Right atrium auricular region (tissue), 2 donors: ENCODE data around the gene RIMKLB. TPM values are rescaled to one million over a fixed set of nuclear protein-coding genes. Genes with fewer than 3 reads are reported as not detected.
"Not testable (repeated sequence)": the region's sequence is repeated elsewhere in the genome, so short reads cannot be mapped to it uniquely, and the experiment has no call there.

Source experiments
- DNase-seq: peaks from one replicate; pipeline ENCODE4 v3.0.0-alpha.2; 2019; ENCODE audit warnings: low spot score
- H3K27ac ChIP-seq, 2 donors: fragments of 200-600 bp; sonication (generic); 1 replicate in 1 of 2; 2 replicates in 1 of 2; pipeline ENCODE4 v1.5.1; 2016 to 2019
- H3K27me3 ChIP-seq, 2 donors: fragments of 200-600 bp; sonication (generic); one replicate each; pipeline versions ENCODE4 v1.5.1 to v1.6.0; 2017 to 2019
- H3K36me3 ChIP-seq: fragments of 200-600 bp; sonication (generic); one replicate; pipeline ENCODE4 v1.5.1; 2016
- H3K4me1 ChIP-seq, 2 donors: fragments of 200-600 bp; sonication (generic); one replicate each; pipeline versions ENCODE4 v1.5.1 to v1.6.0; 2017 to 2019
- H3K4me3 ChIP-seq, 2 donors: fragments of 200-600 bp; sonication (generic); 1 replicate in 1 of 2; 2 replicates in 1 of 2; pipeline ENCODE4 v1.5.1; 2017 to 2019; ENCODE audit warnings: mild to moderate bottlenecking in 1 of 2, moderate library complexity in 1 of 2
- H3K9me3 ChIP-seq, 2 donors: fragments of 200-600 bp; sonication (generic); one replicate each; pipeline ENCODE4 v1.5.1; 2019
- CTCF ChIP-seq, 2 donors: fragments of 200-600 bp; sonication (generic); IDR thresholded peaks; one replicate each; pipeline ENCODE4 v1.5.1; 2019; ENCODE audit warnings: antibody characterized with exemption in 2 of 2
- total RNA-seq, 2 donors: library from RNA; depleted of rRNA; stranded (reverse); fragments of >200 nt; gene quantifications; one replicate each; pipeline ENCODE4 v1.1.0, GENCODE V29; 2016

RIMKLB gene
- total RNA-seq, 2 donors from 2014 or later, result 9.7 to 10.7 TPM

- Histone ChIP-seq H3K36me3 (peaks cover 11% of the 10 kb centered on the region), H3K4me1 (peaks cover 0 to 33% of the 10 kb centered on the region in 2 donors), H3K4me3 (no peak overlapping the region), H3K27me3 (no peaks in the 10 kb centered on the region), H3K27ac (peak overlapping the region; percentile 4 to 17), H3K9me3 (no peaks in the 10 kb centered on the region)
- TF ChIP-seq CTCF (IDR thresholded peaks at IDR 0.05), result no peak
- DNase-seq, result no peak
These were observed 14.8 kb downstream of the RIMKLB start for GRCh38 chr12:8712572-8712971.

GRCh38 chr12:8722286-8722800 is 24.6 kb downstream of the RIMKLB start:
- Histone ChIP-seq H3K4me1 (no peaks in the 10 kb centered on the region), H3K27me3 (no peaks in the 10 kb centered on the region), H3K9me3 (no peaks in the 10 kb centered on the region), H3K4me3 (no peak overlapping the region), H3K36me3 (peaks cover 13% of the 10 kb centered on the region), H3K27ac (no peak overlapping the region)
- no peak for DNase-seq
- TF ChIP-seq CTCF (IDR thresholded peaks at IDR 0.05), result no peak

GRCh38 chr12:8734873-8735381 is 37.1 kb downstream of the RIMKLB start:
- Histone ChIP-seq H3K36me3 (no peaks in the 10 kb centered on the region), H3K4me3 (no peak overlapping the region), H3K27me3 (no peaks in the 10 kb centered on the region), H3K9me3 (no peaks in the 10 kb centered on the region), H3K27ac (peak overlapping the region; percentile 26 to 44), H3K4me1 (peaks cover 0 to 12% of the 10 kb centered on the region in 2 donors)
- no peak for DNase-seq
- no peak for TF ChIP-seq CTCF (IDR thresholded peaks at IDR 0.05)

GRCh38 chr12:8742501-8742900 is 44.7 kb downstream of the RIMKLB start:
- H3K27ac ChIP-seq, result no peak overlapping the region
- peaks cover 4% of the 10 kb centered on the region for H3K36me3 ChIP-seq
- TF ChIP-seq CTCF (IDR thresholded peaks at IDR 0.05), result no peak
- H3K27me3 ChIP-seq, result no peaks in the 10 kb centered on the region
- H3K4me3 ChIP-seq, result no peak overlapping the region
- peaks cover 0 to 4% of the 10 kb centered on the region in 2 donors for H3K4me1 ChIP-seq
- H3K9me3 ChIP-seq, result no peaks in the 10 kb centered on the region
- DNase-seq, result no peak

- H3K4me3 ChIP-seq, H3K36me3 ChIP-seq, H3K4me1 ChIP-seq, H3K27ac ChIP-seq, DNase-seq, H3K27me3 ChIP-seq, H3K9me3 ChIP-seq: not testable (repeated sequence)
These were observed 45.3 kb downstream of the RIMKLB start for GRCh38 chr12:8743121-8743520.

GRCh38 chr12:8745631-8746030 is 47.8 kb downstream of the RIMKLB start:
- not testable (repeated sequence) for DNase-seq, H3K9me3 ChIP-seq, H3K4me3 ChIP-seq, H3K27me3 ChIP-seq, H3K4me1 ChIP-seq, H3K27ac ChIP-seq
- peaks cover 10% of the 10 kb centered on the region for H3K36me3 ChIP-seq

GRCh38 chr12:8746046-8746445 is 48.3 kb downstream of the RIMKLB start:
- Histone ChIP-seq H3K36me3 (peaks cover 10% of the 10 kb centered on the region), H3K27me3 (no peaks in the 10 kb centered on the region), H3K4me3 (no peak overlapping the region), H3K4me1 (peaks cover 0 to 4% of the 10 kb centered on the region in 2 donors), H3K27ac (no peak overlapping the region), H3K9me3 (no peaks in the 10 kb centered on the region)
- DNase-seq, result no peak
- no peak for TF ChIP-seq CTCF (IDR thresholded peaks at IDR 0.05)

- not testable (repeated sequence) for H3K4me1 ChIP-seq, H3K27ac ChIP-seq, DNase-seq, H3K27me3 ChIP-seq, H3K9me3 ChIP-seq, H3K4me3 ChIP-seq
- H3K36me3 ChIP-seq, result peaks cover 11% of the 10 kb centered on the region
These were observed 62.3 kb downstream of the RIMKLB start for GRCh38 chr12:8760076-8760475.

GRCh38 chr12:8762701-8763100 is 64.9 kb downstream of the RIMKLB start:
- H3K27ac ChIP-seq, DNase-seq, H3K4me3 ChIP-seq, H3K36me3 ChIP-seq, H3K4me1 ChIP-seq, H3K9me3 ChIP-seq, H3K27me3 ChIP-seq: not testable (repeated sequence)

- not testable (repeated sequence) for H3K36me3 ChIP-seq, H3K9me3 ChIP-seq, H3K4me1 ChIP-seq, H3K27ac ChIP-seq, H3K4me3 ChIP-seq, H3K27me3 ChIP-seq, DNase-seq
These were observed 68.3 kb downstream of the RIMKLB start for GRCh38 chr12:8766121-8766520.
